SU-DHL-6 (cell line): Measurements from ENCODE around the gene PHLDB1.

Experiments
- EZH2phosphoT487 ChIP-seq: fragments of 200-600 bp; sonication (generic), shearing (Covaris generic); conservative IDR thresholded peaks from 2 replicates; pipeline ENCODE4 v1.6.1; 2018; ENCODE audit warnings: mild to moderate bottlenecking, antibody characterized with exemption, low read length, moderate library complexity, mixed read lengths
- TF ChIP-seq, protein P1 (sequence below): fragments of 200-600 bp; sonication (generic); IDR thresholded peaks from one replicate; pipeline ENCODE4 v1.5.1; 2017; ENCODE audit warnings: antibody characterized with exemption, mild to moderate bottlenecking, low read length, moderate library complexity; ENCODE audit not compliant: insufficient read depth, poor library complexity, severe bottlenecking

DNA sequence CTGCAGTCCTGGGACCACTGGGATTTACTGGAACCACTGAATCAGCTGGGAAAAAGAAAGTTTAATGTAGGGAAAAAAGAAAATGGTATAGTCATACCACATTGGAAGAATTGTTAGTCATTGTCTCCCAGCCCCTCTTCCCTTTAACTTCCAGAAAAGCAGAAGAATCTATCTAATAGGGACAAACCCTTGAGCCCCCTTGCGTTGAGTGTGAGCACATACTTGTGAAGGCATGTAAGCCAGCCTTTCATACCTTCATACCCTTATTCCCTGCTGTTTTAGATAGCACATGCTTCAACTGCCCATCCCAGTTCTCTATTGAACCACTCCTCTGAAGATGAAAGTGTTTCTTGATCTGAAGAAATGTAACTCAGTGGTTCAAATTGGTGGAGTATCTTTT lies 65.4 kb downstream of the PHLDB1 start:
- TF ChIP-seq, protein P1, sequence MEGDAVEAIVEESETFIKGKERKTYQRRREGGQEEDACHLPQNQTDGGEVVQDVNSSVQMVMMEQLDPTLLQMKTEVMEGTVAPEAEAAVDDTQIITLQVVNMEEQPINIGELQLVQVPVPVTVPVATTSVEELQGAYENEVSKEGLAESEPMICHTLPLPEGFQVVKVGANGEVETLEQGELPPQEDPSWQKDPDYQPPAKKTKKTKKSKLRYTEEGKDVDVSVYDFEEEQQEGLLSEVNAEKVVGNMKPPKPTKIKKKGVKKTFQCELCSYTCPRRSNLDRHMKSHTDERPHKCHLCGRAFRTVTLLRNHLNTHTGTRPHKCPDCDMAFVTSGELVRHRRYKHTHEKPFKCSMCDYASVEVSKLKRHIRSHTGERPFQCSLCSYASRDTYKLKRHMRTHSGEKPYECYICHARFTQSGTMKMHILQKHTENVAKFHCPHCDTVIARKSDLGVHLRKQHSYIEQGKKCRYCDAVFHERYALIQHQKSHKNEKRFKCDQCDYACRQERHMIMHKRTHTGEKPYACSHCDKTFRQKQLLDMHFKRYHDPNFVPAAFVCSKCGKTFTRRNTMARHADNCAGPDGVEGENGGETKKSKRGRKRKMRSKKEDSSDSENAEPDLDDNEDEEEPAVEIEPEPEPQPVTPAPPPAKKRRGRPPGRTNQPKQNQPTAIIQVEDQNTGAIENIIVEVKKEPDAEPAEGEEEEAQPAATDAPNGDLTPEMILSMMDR = no peak
- TF ChIP-seq EZH2phosphoT487 = no peak
